GM21390 (cell line): Measurements from ENCODE around the gene WDFY4.

Experiments
- ATAC-seq: cut with Tn5 transposase; IDR thresholded peaks from one replicate; pipeline ENCODE4 v1.9.1; 2021; ENCODE audit not compliant: unreplicated experiment

The WDFY4 gene

GRCh38 chr10:48792121-48792520 lies 107.4 kb downstream of the WDFY4 start:
- ATAC-seq: no peak

- ATAC-seq: no peak
Measured at GRCh38 chr10:48792687-48793096, 108.0 kb downstream of the WDFY4 start.

GRCh38 chr10:48794074-48794473 lies 109.4 kb downstream of the WDFY4 start:
- ATAC-seq: no peak

GRCh38 chr10:48796713-48797245 lies 112.1 kb downstream of the WDFY4 start:
- no peak for ATAC-seq

- no peak for ATAC-seq
Measured at GRCh38 chr10:48797830-48798229, 113.2 kb downstream of the WDFY4 start.

- ATAC-seq: no peak
Measured at GRCh38 chr10:48798481-48799254, 114.0 kb downstream of the WDFY4 start.

GRCh38 chr10:48799341-48800006 lies 114.8 kb downstream of the WDFY4 start:
- no peak for ATAC-seq

- ATAC-seq: no peak
Measured at GRCh38 chr10:48800007-48800675, 115.5 kb downstream of the WDFY4 start.

GRCh38 chr10:48801001-48801421 lies 116.3 kb downstream of the WDFY4 start:
- ATAC-seq: no peak

- peak; percentile 93 for ATAC-seq
Measured at GRCh38 chr10:48802611-48803071, 118.0 kb downstream of the WDFY4 start.

GRCh38 chr10:48803801-48804584 lies 119.3 kb downstream of the WDFY4 start:
- ATAC-seq: no peak

- ATAC-seq: no peak
Measured at GRCh38 chr10:48804740-48805182, 120.1 kb downstream of the WDFY4 start.

- ATAC-seq: no peak
Measured at GRCh38 chr10:48805411-48805810, 120.7 kb downstream of the WDFY4 start.

GRCh38 chr10:48805848-48806247 lies 121.2 kb downstream of the WDFY4 start:
- no peak for ATAC-seq

GRCh38 chr10:48806342-48806741 lies 121.7 kb downstream of the WDFY4 start:
- no peak for ATAC-seq

- no peak for ATAC-seq
Measured at GRCh38 chr10:48807791-48808470, 123.3 kb downstream of the WDFY4 start.

GRCh38 chr10:48809261-48809660 lies 124.6 kb downstream of the WDFY4 start:
- ATAC-seq: no peak

GRCh38 chr10:48811461-48811860 lies 126.8 kb downstream of the WDFY4 start:
- ATAC-seq: no peak

- ATAC-seq: no peak
Measured at GRCh38 chr10:48811917-48812316, 127.2 kb downstream of the WDFY4 start.

- no peak for ATAC-seq
Measured at GRCh38 chr10:48813291-48813690, 128.6 kb downstream of the WDFY4 start.
